ENCODE results near the gene ADGRA3. TPM values are rescaled to one million over a fixed set of nuclear protein-coding genes. Genes with fewer than 3 reads are reported as not detected.
A peak's percentile ranks its signal among the peaks of the same experiment; 100 is the strongest.

Gene ADGRA3
- total RNA-seq, 2 experiments from 2014 or later = 2.3 to 3.1 TPM

- ATAC-seq = no peak
- no peaks in the 10 kb centered on the region for H3K27me3 Mint-ChIP-seq (ENCODE audit: low read depth)
- no peak for DNase-seq
- POLR2A ChIA-PET = no interaction called here
- H3K9me3 Mint-ChIP-seq (ENCODE audit: insufficient read depth) = no peaks in the 10 kb centered on the region
- peaks cover 1% of the 10 kb centered on the region for H3K4me1 Mint-ChIP-seq (ENCODE audit: low read depth)
- no peak overlapping the region for H3K27ac Mint-ChIP-seq
- H3K4me3 Mint-ChIP-seq = no peak overlapping the region
- CTCF ChIA-PET = interaction anchor here (1.3 to 3.6 kb wide), 2 partner anchors 190 to 273 kb away, joined by 4 to 14 read pairs; no protein-coding TSS in a partner anchor
- H3K36me3 Mint-ChIP-seq (ENCODE audit: low read depth) = no peaks in the 10 kb centered on the region
Measured at GRCh38 chr4:22417408-22417807, 98.5 kb downstream of the ADGRA3 start.

- no peak overlapping the region for H3K27ac Mint-ChIP-seq
- DNase-seq = no peak
- H3K4me3 Mint-ChIP-seq = no peak overlapping the region
- no peaks in the 10 kb centered on the region for H3K9me3 Mint-ChIP-seq (ENCODE audit: insufficient read depth)
- ATAC-seq = no peak
- H3K4me1 Mint-ChIP-seq (ENCODE audit: low read depth) = peaks cover 1% of the 10 kb centered on the region
- no peaks in the 10 kb centered on the region for H3K27me3 Mint-ChIP-seq (ENCODE audit: low read depth)
- no peaks in the 10 kb centered on the region for H3K36me3 Mint-ChIP-seq (ENCODE audit: low read depth)
- POLR2A ChIA-PET = interaction anchor here (0.6 kb wide), 1 partner anchor 1778 kb away, joined by 4 read pairs; no protein-coding TSS in a partner anchor
- CTCF ChIA-PET = interaction anchor here (0.6 to 3.6 kb wide), 2 partner anchors 191 to 244 kb away, joined by 3 to 14 read pairs; no protein-coding TSS in a partner anchor
Measured at GRCh38 chr4:22416403-22416802, 99.5 kb downstream of the ADGRA3 start.

- no peaks in the 10 kb centered on the region for H3K9me3 Mint-ChIP-seq (ENCODE audit: insufficient read depth)
- DNase-seq = no peak
- POLR2A ChIA-PET = no interaction called here
Measured at GRCh38 chr4:22414833-22415232, 101.0 kb downstream of the ADGRA3 start.

GRCh38 chr4:22413471-22413870 lies 102.4 kb downstream of the ADGRA3 start:
- Mint-ChIP-seq H3K27ac (no peak overlapping the region), H3K9me3 (ENCODE audit: insufficient read depth) (no peaks in the 10 kb centered on the region), H3K36me3 (ENCODE audit: low read depth) (no peaks in the 10 kb centered on the region), H3K27me3 (ENCODE audit: low read depth) (no peaks in the 10 kb centered on the region), H3K4me3 (no peak overlapping the region), H3K4me1 (ENCODE audit: low read depth) (peaks cover 1% of the 10 kb centered on the region)
- POLR2A ChIA-PET = no interaction called here
- CTCF ChIA-PET = interaction anchor here (0.7 kb wide), 1 partner anchor 24 kb away, joined by 3 read pairs; no protein-coding TSS in a partner anchor
- ATAC-seq = no peak
- DNase-seq = no peak

More at GRCh38 chr4:22414833-22415232, 101.0 kb downstream of the ADGRA3 start:
- no peak overlapping the region for H3K4me3 Mint-ChIP-seq
- ATAC-seq = no peak
- H3K36me3 Mint-ChIP-seq (ENCODE audit: low read depth) = no peaks in the 10 kb centered on the region
- CTCF ChIA-PET = interaction anchor here (0.7 kb wide), 1 partner anchor 192 kb away, joined by 5 read pairs; no protein-coding TSS in a partner anchor
- peaks cover 1% of the 10 kb centered on the region for H3K4me1 Mint-ChIP-seq (ENCODE audit: low read depth)
- H3K27ac Mint-ChIP-seq = no peak overlapping the region
- no peaks in the 10 kb centered on the region for H3K27me3 Mint-ChIP-seq (ENCODE audit: low read depth)

- POLR2A ChIA-PET = no interaction called here
- DNase-seq (no peak), ATAC-seq (no peak)
- CTCF ChIA-PET = interaction anchor here (2.8 kb wide), 1 partner anchor 195 kb away, joined by 22 read pairs; no protein-coding TSS in a partner anchor
- Mint-ChIP-seq H3K27ac (no peak overlapping the region), H3K9me3 (ENCODE audit: insufficient read depth) (no peaks in the 10 kb centered on the region), H3K4me3 (no peak overlapping the region), H3K27me3 (ENCODE audit: low read depth) (no peaks in the 10 kb centered on the region), H3K36me3 (ENCODE audit: low read depth) (no peaks in the 10 kb centered on the region), H3K4me1 (ENCODE audit: low read depth) (peaks cover 1% of the 10 kb centered on the region)
Measured at GRCh38 chr4:22412013-22412412, 103.9 kb downstream of the ADGRA3 start.

GRCh38 chr4:22410645-22411247 lies 105.1 kb downstream of the ADGRA3 start:
- no peak for DNase-seq

GRCh38 chr4:22408474-22408873 lies 107.4 kb downstream of the ADGRA3 start:
- POLR2A ChIA-PET = no interaction called here
- Mint-ChIP-seq H3K27ac (no peak overlapping the region), H3K4me1 (ENCODE audit: low read depth) (no peaks in the 10 kb centered on the region), H3K36me3 (ENCODE audit: low read depth) (no peaks in the 10 kb centered on the region), H3K27me3 (ENCODE audit: low read depth) (no peaks in the 10 kb centered on the region), H3K9me3 (ENCODE audit: insufficient read depth) (no peaks in the 10 kb centered on the region), H3K4me3 (no peak overlapping the region)
- CTCF ChIA-PET = interaction anchor here (1.0 to 3.5 kb wide), 3 partner anchors 19 to 199 kb away, joined by 3 to 13 read pairs (median 12); no protein-coding TSS in a partner anchor
- ATAC-seq (no peak), DNase-seq (no peak)

More at GRCh38 chr4:22410645-22411247, 105.1 kb downstream of the ADGRA3 start:
- H3K36me3 Mint-ChIP-seq (ENCODE audit: low read depth) = no peaks in the 10 kb centered on the region
- H3K4me1 Mint-ChIP-seq (ENCODE audit: low read depth) = no peaks in the 10 kb centered on the region
- no peaks in the 10 kb centered on the region for H3K9me3 Mint-ChIP-seq (ENCODE audit: insufficient read depth)
- no peaks in the 10 kb centered on the region for H3K27me3 Mint-ChIP-seq (ENCODE audit: low read depth)
- POLR2A ChIA-PET = interaction anchor here (0.6 kb wide), 1 partner anchor 277 kb away, joined by 4 read pairs; no protein-coding TSS in a partner anchor
- ATAC-seq = no peak
- no peak overlapping the region for H3K27ac Mint-ChIP-seq
- no peak overlapping the region for H3K4me3 Mint-ChIP-seq
- CTCF ChIA-PET = interaction anchor here (0.7 to 2.8 kb wide), 13 partner anchors 10 to 622 kb away, joined by 3 to 22 read pairs (median 5); partner anchors contain the start of gene GBA3

- CTCF ChIA-PET = interaction anchor here (2.1 to 3.5 kb wide), 2 partner anchors 18 to 200 kb away, joined by 12 to 13 read pairs; no protein-coding TSS in a partner anchor
- Mint-ChIP-seq H3K4me1 (ENCODE audit: low read depth) (no peaks in the 10 kb centered on the region), H3K36me3 (ENCODE audit: low read depth) (no peaks in the 10 kb centered on the region), H3K4me3 (no peak overlapping the region), H3K27ac (no peak overlapping the region), H3K9me3 (ENCODE audit: insufficient read depth) (no peaks in the 10 kb centered on the region), H3K27me3 (ENCODE audit: low read depth) (no peaks in the 10 kb centered on the region)
- DNase-seq (no peak), ATAC-seq (no peak)
- POLR2A ChIA-PET = no interaction called here
Measured at GRCh38 chr4:22407361-22407760, 108.5 kb downstream of the ADGRA3 start.

- Mint-ChIP-seq H3K27ac (no peak overlapping the region), H3K9me3 (ENCODE audit: insufficient read depth) (no peaks in the 10 kb centered on the region), H3K4me1 (ENCODE audit: low read depth) (no peaks in the 10 kb centered on the region), H3K4me3 (no peak overlapping the region), H3K27me3 (ENCODE audit: low read depth) (no peaks in the 10 kb centered on the region), H3K36me3 (ENCODE audit: low read depth) (no peaks in the 10 kb centered on the region)
- no peak for DNase-seq
- ChIA-PET POLR2A (no interaction called here), CTCF (no interaction called here)
- no peak for ATAC-seq
Measured at GRCh38 chr4:22398671-22399070, 117.2 kb downstream of the ADGRA3 start.

- ChIA-PET CTCF (interaction anchor here (1.5 to 5.2 kb wide), 3 partner anchors 12 to 602 kb away, joined by 3 to 91 read pairs (median 3); no protein-coding TSS in a partner anchor), POLR2A (no interaction called here)
- H3K4me1 Mint-ChIP-seq (ENCODE audit: low read depth) = no peaks in the 10 kb centered on the region
Measured at GRCh38 chr4:22391551-22391950, 124.3 kb downstream of the ADGRA3 start.

GRCh38 chr4:22389240-22389870 lies 126.5 kb downstream of the ADGRA3 start:
- no peaks in the 10 kb centered on the region for H3K36me3 Mint-ChIP-seq (ENCODE audit: low read depth)
- H3K4me3 Mint-ChIP-seq = no peak overlapping the region
- no peaks in the 10 kb centered on the region for H3K4me1 Mint-ChIP-seq (ENCODE audit: low read depth)
- no peaks in the 10 kb centered on the region for H3K9me3 Mint-ChIP-seq (ENCODE audit: insufficient read depth)
- DNase-seq (peak; percentile 66), ATAC-seq (peak; percentile 60)
- POLR2A ChIA-PET = no interaction called here
- no peaks in the 10 kb centered on the region for H3K27me3 Mint-ChIP-seq (ENCODE audit: low read depth)
- H3K27ac Mint-ChIP-seq = no peak overlapping the region
- CTCF ChIA-PET = interaction anchor here (0.6 to 5.2 kb wide), 26 partner anchors 9 to 624 kb away, joined by 3 to 91 read pairs (median 4); partner anchors contain the start of gene KCNIP4

More at GRCh38 chr4:22391551-22391950, 124.3 kb downstream of the ADGRA3 start:
- no peaks in the 10 kb centered on the region for H3K36me3 Mint-ChIP-seq (ENCODE audit: low read depth)
- DNase-seq (no peak), ATAC-seq (no peak)
- no peaks in the 10 kb centered on the region for H3K27me3 Mint-ChIP-seq (ENCODE audit: low read depth)
- no peaks in the 10 kb centered on the region for H3K9me3 Mint-ChIP-seq (ENCODE audit: insufficient read depth)
- H3K4me3 Mint-ChIP-seq = no peak overlapping the region
- no peak overlapping the region for H3K27ac Mint-ChIP-seq

GRCh38 chr4:22385611-22386011 lies 130.3 kb downstream of the ADGRA3 start:
- Mint-ChIP-seq H3K4me3 (no peak overlapping the region), H3K4me1 (ENCODE audit: low read depth) (no peaks in the 10 kb centered on the region), H3K27ac (no peak overlapping the region), H3K36me3 (ENCODE audit: low read depth) (no peaks in the 10 kb centered on the region), H3K27me3 (ENCODE audit: low read depth) (no peaks in the 10 kb centered on the region), H3K9me3 (ENCODE audit: insufficient read depth) (no peaks in the 10 kb centered on the region)
- DNase-seq = no peak
- ChIA-PET CTCF (interaction anchor here (1.2 to 2.3 kb wide), 2 partner anchors 10 to 596 kb away, joined by 3 to 9 read pairs; no protein-coding TSS in a partner anchor), POLR2A (no interaction called here)
- no peak for ATAC-seq

All from activated CD8-positive, alpha-beta T cell treated with anti-CD3 and anti-CD28 coated beads, Interleukin-2, amount 10 ng/mL, durations not matched to agents 7 days and 5 days (primary cell).